Ascending aorta (tissue), 2 donors: ENCODE data around the gene ZNF281. TPM values are rescaled to one million over a fixed set of nuclear protein-coding genes. Genes with fewer than 3 reads are reported as not detected.
"Not testable (repeated sequence)": the region's sequence is repeated elsewhere in the genome, so short reads cannot be mapped to it uniquely, and the experiment has no call there.

Experiments used
- DNase-seq, 2 donors: peaks; one replicate each; pipeline ENCODE4 v3.0.0-alpha.2; 2019; ENCODE audit warnings: low spot score in 2 of 2
- H3K27ac ChIP-seq, 2 donors: fragments of 200-600 bp; sonication (generic); one replicate each; pipeline ENCODE4 v1.5.1; 2016 to 2017; ENCODE audit warnings: mild to moderate bottlenecking in 1 of 2
- H3K27me3 ChIP-seq: fragments of 200-600 bp; sonication (generic); one replicate; pipeline ENCODE4 v1.5.1; 2017
- H3K36me3 ChIP-seq, 2 donors: fragments of 200-600 bp; sonication (generic); one replicate each; pipeline ENCODE4 v1.5.1; 2016
- H3K4me1 ChIP-seq, 2 donors: fragments of 200-600 bp; sonication (generic); one replicate each; pipeline ENCODE4 v1.5.1; 2016 to 2017; ENCODE audit warnings: mild to moderate bottlenecking in 1 of 2
- H3K4me3 ChIP-seq, 2 donors: fragments of 200-600 bp; sonication (generic); one replicate each; pipeline ENCODE4 v1.5.1; 2016 to 2017; ENCODE audit warnings: mild to moderate bottlenecking in 1 of 2
- H3K9me3 ChIP-seq, 2 donors: fragments of 200-600 bp; sonication (generic); one replicate each; pipeline ENCODE4 v1.5.1; 2016
- intact Hi-C: fragments of 100-400 bp; cut with DNase I; formaldehyde crosslinking; loops from one replicate; pipeline ENCODE4 v1.15.1; 2023
- total RNA-seq: library from RNA; depleted of rRNA; stranded (reverse); fragments of >200 nt; gene quantifications from one replicate; pipeline ENCODE4 v1.1.0, GENCODE V29; 2016
- TF ChIP-seq, protein P1 (sequence below), 3 experiments: fragments of 200-600 bp in 2 of 3; fragments of 450-650 bp in 1 of 3; sonication (generic) in 2 of 3; IDR thresholded peaks; one replicate each; pipeline ENCODE4 v1.5.1; 2016 to 2019; ENCODE audit warnings: antibody characterized with exemption in 3 of 3, mild to moderate bottlenecking in 1 of 3, moderate library complexity in 1 of 3

Gene ZNF281
- total RNA-seq, 1 donor from 2014 or later = 3.7 TPM

DNA sequence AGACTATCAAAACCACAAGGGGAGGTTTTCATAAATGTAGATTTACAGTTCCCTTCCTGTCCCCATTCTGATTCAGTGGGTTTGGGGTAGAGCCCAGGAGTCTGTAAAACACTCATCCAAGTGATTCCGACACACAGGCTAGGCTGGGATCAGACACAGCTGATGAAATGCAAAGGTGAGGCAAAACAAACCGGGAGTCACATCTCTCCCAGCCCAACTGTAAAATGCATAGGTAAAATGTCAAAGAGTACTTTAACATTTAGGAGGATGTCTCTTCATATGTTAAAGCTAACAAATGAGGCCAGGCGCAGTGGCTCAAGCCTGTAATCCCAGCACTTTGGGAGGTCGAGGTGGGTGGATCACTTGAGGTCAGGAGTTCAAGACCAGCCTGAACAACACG lies 45.0 kb downstream of the ZNF281 start:
- H3K27ac ChIP-seq = no peak overlapping the region
- no peaks in the 10 kb centered on the region for H3K9me3 ChIP-seq
- no peaks in the 10 kb centered on the region for H3K36me3 ChIP-seq
- intact Hi-C loops = no loop called here
- no peaks in the 10 kb centered on the region for H3K4me1 ChIP-seq
- no peak for DNase-seq
- H3K4me3 ChIP-seq = no peak overlapping the region
- no peaks in the 10 kb centered on the region for H3K27me3 ChIP-seq
- TF ChIP-seq, protein P1, sequence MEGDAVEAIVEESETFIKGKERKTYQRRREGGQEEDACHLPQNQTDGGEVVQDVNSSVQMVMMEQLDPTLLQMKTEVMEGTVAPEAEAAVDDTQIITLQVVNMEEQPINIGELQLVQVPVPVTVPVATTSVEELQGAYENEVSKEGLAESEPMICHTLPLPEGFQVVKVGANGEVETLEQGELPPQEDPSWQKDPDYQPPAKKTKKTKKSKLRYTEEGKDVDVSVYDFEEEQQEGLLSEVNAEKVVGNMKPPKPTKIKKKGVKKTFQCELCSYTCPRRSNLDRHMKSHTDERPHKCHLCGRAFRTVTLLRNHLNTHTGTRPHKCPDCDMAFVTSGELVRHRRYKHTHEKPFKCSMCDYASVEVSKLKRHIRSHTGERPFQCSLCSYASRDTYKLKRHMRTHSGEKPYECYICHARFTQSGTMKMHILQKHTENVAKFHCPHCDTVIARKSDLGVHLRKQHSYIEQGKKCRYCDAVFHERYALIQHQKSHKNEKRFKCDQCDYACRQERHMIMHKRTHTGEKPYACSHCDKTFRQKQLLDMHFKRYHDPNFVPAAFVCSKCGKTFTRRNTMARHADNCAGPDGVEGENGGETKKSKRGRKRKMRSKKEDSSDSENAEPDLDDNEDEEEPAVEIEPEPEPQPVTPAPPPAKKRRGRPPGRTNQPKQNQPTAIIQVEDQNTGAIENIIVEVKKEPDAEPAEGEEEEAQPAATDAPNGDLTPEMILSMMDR (IDR thresholded peaks at IDR 0.05) = no peak

DNA sequence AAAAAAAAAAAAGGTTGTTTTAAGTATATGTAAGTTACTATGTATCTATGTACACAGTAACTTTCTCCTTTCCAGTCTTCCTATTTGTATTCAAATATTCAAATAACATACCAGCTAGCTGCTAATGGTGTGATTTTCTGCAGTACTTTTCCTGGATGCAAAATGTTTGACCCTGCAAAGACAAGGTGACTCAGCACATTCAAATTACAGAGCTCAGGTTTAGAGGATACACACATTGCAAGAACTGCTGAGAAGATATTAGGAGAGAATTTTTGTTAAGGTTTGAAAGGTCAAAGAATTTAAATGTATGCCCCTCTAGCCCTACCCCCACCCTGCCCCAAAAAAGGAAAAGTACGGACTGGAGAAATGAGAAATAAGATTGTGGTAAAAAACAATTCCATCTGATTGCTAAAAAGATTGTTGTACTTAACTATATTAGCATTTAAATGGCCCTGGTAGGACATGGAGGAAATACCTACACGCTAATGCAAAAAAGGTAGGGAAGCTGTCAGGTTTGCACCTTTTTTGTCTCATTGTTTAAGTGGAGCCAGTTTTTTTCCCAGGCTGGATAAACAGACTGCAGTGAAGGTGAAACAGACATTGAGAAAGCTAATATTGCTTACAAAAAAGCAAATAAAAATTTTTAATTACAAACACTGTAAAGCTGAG lies 45.6 kb downstream of the ZNF281 start:
- Histone ChIP-seq H3K27ac (no peak overlapping the region), H3K27me3 (no peaks in the 10 kb centered on the region), H3K9me3 (no peaks in the 10 kb centered on the region), H3K4me3 (no peak overlapping the region), H3K36me3 (no peaks in the 10 kb centered on the region), H3K4me1 (no peaks in the 10 kb centered on the region)
- intact Hi-C loops = no loop called here
- TF ChIP-seq, protein P1 (IDR thresholded peaks at IDR 0.05) = no peak
- DNase-seq = no peak

DNA sequence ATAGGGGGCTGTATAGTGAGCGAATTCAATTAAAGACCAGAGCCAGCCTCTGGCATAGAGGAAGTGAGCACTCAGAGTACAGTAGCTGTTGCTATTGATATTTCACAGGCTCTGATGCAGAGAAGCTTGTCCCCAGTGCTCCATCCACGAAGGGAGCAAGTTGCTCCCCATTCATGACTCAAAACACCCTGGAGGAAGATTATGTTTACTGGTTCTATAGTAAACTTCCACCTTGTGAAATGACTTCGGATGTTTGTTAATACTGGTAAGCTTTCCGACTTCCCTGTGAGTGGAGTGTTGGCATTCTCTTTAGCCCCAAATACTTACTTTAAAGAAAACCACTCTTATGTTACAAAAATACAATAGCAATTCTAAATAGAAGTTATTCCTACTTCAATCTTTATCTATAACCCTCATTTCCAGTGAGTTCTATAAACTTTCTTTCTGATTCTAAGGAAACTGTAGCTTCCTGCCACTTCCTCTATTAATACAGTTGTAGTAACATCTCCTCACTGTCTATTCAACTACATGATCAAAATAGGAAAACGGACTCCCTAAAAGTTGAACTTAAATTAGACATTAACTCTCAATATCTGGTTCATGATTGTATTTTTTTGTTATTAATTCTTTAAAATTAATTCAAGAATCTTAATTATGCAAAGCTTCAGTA lies 46.4 kb downstream of the ZNF281 start:
- TF ChIP-seq, protein P1 (IDR thresholded peaks at IDR 0.05) = no peak
- no peak for DNase-seq

DNA sequence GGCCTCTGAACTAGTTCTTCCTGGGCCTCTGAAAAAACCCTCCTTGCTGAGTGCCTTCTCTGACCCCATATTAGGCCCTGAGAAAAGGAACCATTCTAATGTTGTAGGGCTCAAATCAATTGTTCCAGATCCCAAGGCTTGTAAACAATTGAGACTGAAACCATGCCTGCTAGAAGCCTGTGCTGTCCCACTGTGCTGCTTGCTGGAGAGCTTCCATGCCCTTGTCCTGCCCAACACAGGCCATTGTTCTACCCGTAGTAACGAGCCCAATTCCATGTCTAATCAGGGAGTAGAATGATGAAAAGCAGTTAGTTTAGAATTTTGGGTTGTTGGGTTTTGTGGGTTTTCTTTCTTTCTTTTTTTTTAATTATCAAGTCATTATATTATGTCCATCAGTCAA lies 47.4 kb downstream of the ZNF281 start:
- no peak for DNase-seq
- TF ChIP-seq, protein P1 (IDR thresholded peaks at IDR 0.05) = no peak

More for the DNA sequence above, 46.4 kb downstream of the ZNF281 start:
- Histone ChIP-seq H3K9me3 (no peaks in the 10 kb centered on the region), H3K4me1 (no peaks in the 10 kb centered on the region), H3K36me3 (no peaks in the 10 kb centered on the region), H3K27ac (no peak overlapping the region), H3K27me3 (no peaks in the 10 kb centered on the region), H3K4me3 (no peak overlapping the region)
- intact Hi-C loops = no loop called here

DNA sequence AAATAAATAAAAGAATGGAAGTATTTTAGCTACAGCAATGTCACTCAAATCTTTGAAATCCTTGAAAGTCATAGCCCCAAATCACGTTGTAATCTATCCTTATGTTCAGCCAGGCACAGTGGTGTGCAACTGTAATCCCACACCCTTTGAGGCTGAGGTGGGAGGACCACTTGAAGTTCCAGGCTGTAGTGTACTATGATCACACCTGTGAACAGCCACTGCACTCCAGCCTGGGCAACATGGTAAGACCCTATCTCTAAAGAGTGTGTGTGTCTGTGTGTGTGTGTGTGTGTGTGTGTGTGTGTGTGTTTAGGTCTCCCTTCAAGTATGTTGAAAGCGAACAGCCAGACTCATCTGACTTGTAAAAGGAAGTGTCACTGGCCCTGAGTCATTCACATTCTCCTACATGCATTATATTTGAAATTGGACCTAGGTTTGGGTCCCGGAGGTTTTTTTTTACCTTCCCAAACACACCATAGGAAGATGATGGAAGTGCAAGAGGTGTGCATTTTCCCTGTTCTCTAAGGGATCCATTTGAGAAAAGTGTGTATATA lies 50.1 kb downstream of the ZNF281 start:
- Histone ChIP-seq H3K27me3 (no peaks in the 10 kb centered on the region), H3K4me3 (no peak overlapping the region), H3K27ac (no peak overlapping the region), H3K36me3 (no peaks in the 10 kb centered on the region), H3K4me1 (no peaks in the 10 kb centered on the region), H3K9me3 (no peaks in the 10 kb centered on the region)
- TF ChIP-seq, protein P1 (IDR thresholded peaks at IDR 0.05) = no peak
- DNase-seq = no peak
- intact Hi-C loops = no loop called here

More for the DNA sequence above, 47.4 kb downstream of the ZNF281 start:
- H3K4me3 ChIP-seq = no peak overlapping the region
- no peak overlapping the region for H3K27ac ChIP-seq
- no peaks in the 10 kb centered on the region for H3K9me3 ChIP-seq
- intact Hi-C loops = no loop called here
- H3K4me1 ChIP-seq = no peaks in the 10 kb centered on the region
- no peaks in the 10 kb centered on the region for H3K27me3 ChIP-seq
- H3K36me3 ChIP-seq = no peaks in the 10 kb centered on the region

DNA sequence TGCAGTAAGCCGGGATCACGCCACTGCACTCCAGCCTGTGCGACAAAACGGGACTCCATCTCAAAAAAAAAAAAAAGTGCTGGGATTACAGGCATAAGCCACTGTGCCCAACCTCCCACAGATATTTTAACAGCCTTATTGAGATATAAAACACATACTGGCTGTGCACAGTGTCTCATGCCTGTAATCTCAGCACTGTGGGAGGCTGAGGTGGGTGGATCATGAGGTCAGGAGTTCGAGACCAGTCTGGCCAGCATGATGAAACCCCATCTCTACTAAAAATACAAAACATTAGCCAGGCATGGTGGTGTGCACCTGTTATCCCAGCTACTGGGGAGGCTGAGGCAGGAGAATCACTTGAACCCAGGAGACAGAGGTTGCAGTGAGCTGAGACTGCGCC lies 51.9 kb downstream of the ZNF281 start:
- H3K27ac ChIP-seq, DNase-seq, H3K27me3 ChIP-seq, H3K36me3 ChIP-seq, H3K4me1 ChIP-seq, intact Hi-C loops, H3K9me3 ChIP-seq, H3K4me3 ChIP-seq: not testable (repeated sequence)
